ENCODE data around the gene PRPSAP1.

The PRPSAP1 gene

DNA sequence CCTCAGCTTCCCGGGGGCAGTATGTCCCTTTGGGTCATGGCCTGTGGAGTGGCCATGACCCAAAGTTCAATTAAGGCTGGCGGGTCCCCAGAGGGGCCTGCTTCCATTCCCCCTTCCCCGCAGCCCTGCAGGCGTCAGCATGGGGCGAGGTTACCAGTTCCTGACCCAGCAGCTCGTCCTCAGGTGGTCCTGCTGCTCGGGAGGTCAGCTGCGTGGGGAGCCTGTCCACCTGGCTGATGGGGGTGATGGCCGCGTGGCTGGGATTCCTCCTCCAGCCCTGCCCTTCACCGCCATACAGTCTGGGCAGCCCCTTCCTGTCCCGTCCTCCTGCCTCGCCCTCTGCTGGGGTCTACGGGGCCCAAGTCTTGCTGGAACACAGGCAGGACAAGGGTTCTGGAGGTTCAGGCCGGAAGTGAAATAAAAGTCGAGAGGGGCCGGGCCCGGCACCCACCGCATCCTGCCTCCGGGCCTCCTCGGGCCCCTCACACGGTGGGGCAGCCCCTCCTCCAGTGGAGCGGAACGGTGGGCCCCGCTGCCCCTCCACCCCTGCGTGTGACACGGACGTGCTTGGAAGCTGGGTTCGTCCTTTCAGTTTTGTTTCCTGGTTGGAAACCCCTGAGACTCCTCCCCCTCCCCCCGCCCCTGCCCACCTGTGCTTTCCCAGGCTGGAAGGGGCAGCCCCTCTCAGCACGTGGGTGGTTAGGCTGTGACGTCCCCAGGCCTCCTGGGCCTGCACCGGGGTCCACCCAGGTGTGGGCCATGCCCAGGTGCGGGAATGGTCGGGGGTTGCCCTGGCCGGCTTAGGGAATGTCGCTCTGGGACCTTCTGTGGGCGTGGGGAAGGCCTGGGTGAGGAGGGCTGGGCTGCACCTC is 81.8 kb downstream of the PRPSAP1 start:
- H3K4me1 ChIP-seq (ENCODE audit: control insufficient read depth, insufficient read depth, low read length): no peaks in the 10 kb centered on the region
- CTCF ChIA-PET: interaction anchor here (0.6 to 5.8 kb wide), 5 partner anchors 8 to 151 kb away, joined by 4 to 52 read pairs (median 4); no protein-coding TSS in a partner anchor
- H3K4me3 ChIP-seq (ENCODE audit: low read depth, low read length): no peak overlapping the region
- POLR2A ChIA-PET: interaction anchor here (0.5 to 1.5 kb wide), 5 partner anchors 26 to 216 kb away, joined by 3 to 5 read pairs (median 4); partner anchors contain the start of gene SRP68
- H3K9me3 ChIP-seq (ENCODE audit: control insufficient read depth, insufficient read depth, low read depth, low read length): no peaks in the 10 kb centered on the region
- H3K36me3 ChIP-seq (ENCODE audit: control insufficient read depth in 2 of 2, insufficient read depth in 1 of 2, low read length in 2 of 2): peaks cover 5 to 26% of the 10 kb centered on the region in 2 experiments; a peak in 2 of 3 replicates
- no peak overlapping the region for H3K27ac ChIP-seq (ENCODE audit: extremely low read depth, low read depth, low read length)
- TF ChIP-seq ZNF132 (tag by site-specific recombination; IDR thresholded peaks at IDR 0.05; ENCODE audit: borderline replicate concordance) (no peak), ZNF544 (tag by site-specific recombination; IDR thresholded peaks at IDR 0.05) (no peak), ZFP37 (tag by site-specific recombination; IDR thresholded peaks at IDR 0.05) (no peak), SP3 (tag by site-specific recombination; IDR thresholded peaks at IDR 0.05) (no peak), ZBTB48 (tag by site-specific recombination; IDR thresholded peaks at IDR 0.05) (0 out of 2 replicates have a peak, but pooled peaks have one; percentile 30), SCRT2 (tag by site-specific recombination; IDR thresholded peaks at IDR 0.05) (no peak), ZNF311 (tag by site-specific recombination; IDR thresholded peaks at IDR 0.05; ENCODE audit: borderline replicate concordance) (no peak), ZNF221 (tag by site-specific recombination; IDR thresholded peaks at IDR 0.05; ENCODE audit: borderline replicate concordance) (no peak), ZNF677 (tag by site-specific recombination; IDR thresholded peaks at IDR 0.05) (no peak), ZNF10 (tag by site-specific recombination; IDR thresholded peaks at IDR 0.05) (no peak), OVOL3 (tag by site-specific recombination; IDR thresholded peaks at IDR 0.05) (no peak), ZBTB20 (tag by site-specific recombination; IDR thresholded peaks at IDR 0.05) (no peak), GLIS2 (tag by site-specific recombination; IDR thresholded peaks at IDR 0.05) (peak; percentile 76), HOXA7 (CRISPR knock-in tag; IDR thresholded peaks at IDR 0.05; ENCODE audit: borderline replicate concordance) (no peak), ZNF549 (tag by site-specific recombination; IDR thresholded peaks at IDR 0.05) (no peak), ZIC2 (tag by site-specific recombination; IDR thresholded peaks at IDR 0.05) (peak; percentile 71), ZNF600 (tag by site-specific recombination; IDR thresholded peaks at IDR 0.05) (no peak), ZNF366 (tag by site-specific recombination; conservative IDR thresholded peaks at IDR 0.05) (no peak), ZNF184 (tag by site-specific recombination; IDR thresholded peaks at IDR 0.05) (no peak), ZNF423 (tag by site-specific recombination; IDR thresholded peaks at IDR 0.05) (no peak), ZNF473 (tag by site-specific recombination; IDR thresholded peaks at IDR 0.05) (no peak), GLIS1 (tag by site-specific recombination; IDR thresholded peaks at IDR 0.05) (peak; percentile 30; the same call in 1 of the 2 replicates), EGR2 (tag by site-specific recombination; IDR thresholded peaks at IDR 0.05; ENCODE audit: low read depth) (peak; percentile 53)
- TF ChIP-seq, protein P1, sequence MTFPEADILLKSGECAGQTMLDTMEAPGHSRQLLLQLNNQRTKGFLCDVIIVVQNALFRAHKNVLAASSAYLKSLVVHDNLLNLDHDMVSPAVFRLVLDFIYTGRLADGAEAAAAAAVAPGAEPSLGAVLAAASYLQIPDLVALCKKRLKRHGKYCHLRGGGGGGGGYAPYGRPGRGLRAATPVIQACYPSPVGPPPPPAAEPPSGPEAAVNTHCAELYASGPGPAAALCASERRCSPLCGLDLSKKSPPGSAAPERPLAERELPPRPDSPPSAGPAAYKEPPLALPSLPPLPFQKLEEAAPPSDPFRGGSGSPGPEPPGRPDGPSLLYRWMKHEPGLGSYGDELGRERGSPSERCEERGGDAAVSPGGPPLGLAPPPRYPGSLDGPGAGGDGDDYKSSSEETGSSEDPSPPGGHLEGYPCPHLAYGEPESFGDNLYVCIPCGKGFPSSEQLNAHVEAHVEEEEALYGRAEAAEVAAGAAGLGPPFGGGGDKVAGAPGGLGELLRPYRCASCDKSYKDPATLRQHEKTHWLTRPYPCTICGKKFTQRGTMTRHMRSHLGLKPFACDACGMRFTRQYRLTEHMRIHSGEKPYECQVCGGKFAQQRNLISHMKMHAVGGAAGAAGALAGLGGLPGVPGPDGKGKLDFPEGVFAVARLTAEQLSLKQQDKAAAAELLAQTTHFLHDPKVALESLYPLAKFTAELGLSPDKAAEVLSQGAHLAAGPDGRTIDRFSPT (tag by site-specific recombination; IDR thresholded peaks at IDR 0.05): 0 out of 2 replicates have a peak, but pooled peaks have one; percentile 33
- TF ChIP-seq, protein P2, sequence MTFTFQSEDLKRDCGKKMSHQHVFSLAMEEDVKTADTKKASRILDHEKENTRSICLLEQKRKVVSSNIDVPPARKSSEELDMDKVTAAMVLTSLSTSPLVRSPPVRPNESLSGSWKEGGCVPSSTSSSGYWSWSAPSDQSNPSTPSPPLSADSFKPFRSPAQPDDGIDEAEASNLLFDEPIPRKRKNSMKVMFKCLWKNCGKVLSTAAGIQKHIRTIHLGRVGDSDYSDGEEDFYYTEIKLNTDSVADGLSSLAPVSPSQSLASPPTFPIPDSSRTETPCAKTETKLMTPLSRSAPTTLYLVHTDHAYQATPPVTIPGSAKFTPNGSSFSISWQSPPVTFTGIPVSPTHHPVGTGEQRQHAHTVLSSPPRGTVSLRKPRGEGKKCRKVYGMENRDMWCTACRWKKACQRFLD (tag by site-specific recombination; IDR thresholded peaks at IDR 0.05): no peak
- TF ChIP-seq, protein P3, sequence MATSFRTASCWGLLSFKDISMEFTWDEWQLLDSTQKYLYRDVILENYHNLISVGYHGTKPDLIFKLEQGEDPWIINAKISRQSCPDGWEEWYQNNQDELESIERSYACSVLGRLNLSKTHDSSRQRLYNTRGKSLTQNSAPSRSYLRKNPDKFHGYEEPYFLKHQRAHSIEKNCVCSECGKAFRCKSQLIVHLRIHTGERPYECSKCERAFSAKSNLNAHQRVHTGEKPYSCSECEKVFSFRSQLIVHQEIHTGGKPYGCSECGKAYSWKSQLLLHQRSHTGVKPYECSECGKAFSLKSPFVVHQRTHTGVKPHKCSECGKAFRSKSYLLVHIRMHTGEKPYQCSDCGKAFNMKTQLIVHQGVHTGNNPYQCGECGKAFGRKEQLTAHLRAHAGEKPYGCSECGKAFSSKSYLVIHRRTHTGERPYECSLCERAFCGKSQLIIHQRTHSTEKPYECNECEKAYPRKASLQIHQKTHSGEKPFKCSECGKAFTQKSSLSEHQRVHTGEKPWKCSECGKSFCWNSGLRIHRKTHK (tag by site-specific recombination; IDR thresholded peaks at IDR 0.05): no peak
- TF ChIP-seq, protein P4, sequence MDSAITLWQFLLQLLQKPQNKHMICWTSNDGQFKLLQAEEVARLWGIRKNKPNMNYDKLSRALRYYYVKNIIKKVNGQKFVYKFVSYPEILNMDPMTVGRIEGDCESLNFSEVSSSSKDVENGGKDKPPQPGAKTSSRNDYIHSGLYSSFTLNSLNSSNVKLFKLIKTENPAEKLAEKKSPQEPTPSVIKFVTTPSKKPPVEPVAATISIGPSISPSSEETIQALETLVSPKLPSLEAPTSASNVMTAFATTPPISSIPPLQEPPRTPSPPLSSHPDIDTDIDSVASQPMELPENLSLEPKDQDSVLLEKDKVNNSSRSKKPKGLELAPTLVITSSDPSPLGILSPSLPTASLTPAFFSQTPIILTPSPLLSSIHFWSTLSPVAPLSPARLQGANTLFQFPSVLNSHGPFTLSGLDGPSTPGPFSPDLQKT (IDR thresholded peaks at IDR 0.05; ENCODE audit: borderline replicate concordance, low read depth, low read length): no peak
- TF ChIP-seq, protein P5, sequence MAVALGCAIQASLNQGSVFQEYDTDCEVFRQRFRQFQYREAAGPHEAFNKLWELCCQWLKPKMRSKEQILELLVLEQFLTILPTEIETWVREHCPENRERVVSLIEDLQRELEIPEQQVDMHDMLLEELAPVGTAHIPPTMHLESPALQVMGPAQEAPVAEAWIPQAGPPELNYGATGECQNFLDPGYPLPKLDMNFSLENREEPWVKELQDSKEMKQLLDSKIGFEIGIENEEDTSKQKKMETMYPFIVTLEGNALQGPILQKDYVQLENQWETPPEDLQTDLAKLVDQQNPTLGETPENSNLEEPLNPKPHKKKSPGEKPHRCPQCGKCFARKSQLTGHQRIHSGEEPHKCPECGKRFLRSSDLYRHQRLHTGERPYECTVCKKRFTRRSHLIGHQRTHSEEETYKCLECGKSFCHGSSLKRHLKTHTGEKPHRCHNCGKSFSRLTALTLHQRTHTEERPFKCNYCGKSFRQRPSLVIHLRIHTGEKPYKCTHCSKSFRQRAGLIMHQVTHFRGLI (tag by site-specific recombination; IDR thresholded peaks at IDR 0.05): no peak
- TF ChIP-seq, protein P6, sequence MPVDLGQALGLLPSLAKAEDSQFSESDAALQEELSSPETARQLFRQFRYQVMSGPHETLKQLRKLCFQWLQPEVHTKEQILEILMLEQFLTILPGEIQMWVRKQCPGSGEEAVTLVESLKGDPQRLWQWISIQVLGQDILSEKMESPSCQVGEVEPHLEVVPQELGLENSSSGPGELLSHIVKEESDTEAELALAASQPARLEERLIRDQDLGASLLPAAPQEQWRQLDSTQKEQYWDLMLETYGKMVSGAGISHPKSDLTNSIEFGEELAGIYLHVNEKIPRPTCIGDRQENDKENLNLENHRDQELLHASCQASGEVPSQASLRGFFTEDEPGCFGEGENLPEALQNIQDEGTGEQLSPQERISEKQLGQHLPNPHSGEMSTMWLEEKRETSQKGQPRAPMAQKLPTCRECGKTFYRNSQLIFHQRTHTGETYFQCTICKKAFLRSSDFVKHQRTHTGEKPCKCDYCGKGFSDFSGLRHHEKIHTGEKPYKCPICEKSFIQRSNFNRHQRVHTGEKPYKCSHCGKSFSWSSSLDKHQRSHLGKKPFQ (tag by site-specific recombination; IDR thresholded peaks at IDR 0.05): no peak

Measured in HEK293 (cell line).